Neural crest cell (in vitro differentiated cells): ENCODE data around the gene THRSP. TPM values are rescaled to one million over a fixed set of nuclear protein-coding genes. Genes with fewer than 3 reads are reported as not detected.

Source experiments
- DNase-seq: peaks from one replicate; pipeline ENCODE4 v3.0.0; 2021; ENCODE audit warnings: low read depth, mixed read lengths, low spot score
- H3K27ac Mint-ChIP-seq: one replicate; pipeline ENCODE4 v1.8.0; 2021; ENCODE audit warnings: mild to moderate bottlenecking, mixed read lengths; ENCODE audit not compliant: unreplicated experiment
- H3K27me3 Mint-ChIP-seq: 2 replicates; pipeline ENCODE4 v1.8.0; 2021; ENCODE audit warnings: low read depth, mild to moderate bottlenecking, mixed read lengths
- H3K36me3 Mint-ChIP-seq: 2 replicates; pipeline ENCODE4 v1.8.0; 2021; ENCODE audit warnings: low read depth, mild to moderate bottlenecking, mixed read lengths
- H3K4me1 Mint-ChIP-seq: 2 replicates; pipeline ENCODE4 v1.8.0; 2021; ENCODE audit warnings: mixed read lengths
- H3K4me3 Mint-ChIP-seq: one replicate; pipeline ENCODE4 v1.8.0; 2021; ENCODE audit warnings: mild to moderate bottlenecking, mixed read lengths
- H3K9me3 Mint-ChIP-seq: 2 replicates; pipeline ENCODE4 v1.8.0; 2021; ENCODE audit warnings: mixed read lengths
- CTCF ChIP-seq: fragments of 200-600 bp; sonication (generic); conservative IDR thresholded peaks from 2 replicates; pipeline ENCODE4 v1.5.0; 2021; ENCODE audit warnings: antibody characterized with exemption, mild to moderate bottlenecking
- total RNA-seq: library from RNA; stranded (reverse); gene quantifications from 2 replicates; pipeline ENCODE4 v1.2.1, GENCODE V29; 2021

Gene THRSP
- total RNA-seq, 1 donor from 2014 or later: not detected

- no peak overlapping the region for H3K27ac Mint-ChIP-seq
- no peak for DNase-seq
- H3K27me3 Mint-ChIP-seq: no peaks in the 10 kb centered on the region
- peaks cover 30% of the 10 kb centered on the region for H3K4me1 Mint-ChIP-seq
- no peaks in the 10 kb centered on the region for H3K9me3 Mint-ChIP-seq
- H3K36me3 Mint-ChIP-seq: peaks cover 12% of the 10 kb centered on the region
- no peak for TF ChIP-seq CTCF
- H3K4me3 Mint-ChIP-seq: no peak overlapping the region
These were observed 46.7 kb downstream of the THRSP start for GRCh38 chr11:78110351-78110750.

- Mint-ChIP-seq H3K27me3 (no peaks in the 10 kb centered on the region), H3K9me3 (no peaks in the 10 kb centered on the region), H3K27ac (peak overlapping the region; percentile 82)
These were observed 47.2 kb downstream of the THRSP start for GRCh38 chr11:78110830-78111229.

GRCh38 chr11:78111298-78111697, 47.6 kb downstream of the THRSP start:
- H3K27me3 Mint-ChIP-seq: no peaks in the 10 kb centered on the region
- H3K36me3 Mint-ChIP-seq: peaks cover 12% of the 10 kb centered on the region
- no peak for TF ChIP-seq CTCF

More at GRCh38 chr11:78110830-78111229, 47.2 kb downstream of the THRSP start:
- Mint-ChIP-seq H3K4me3 (no peak overlapping the region), H3K4me1 (peaks cover 30% of the 10 kb centered on the region), H3K36me3 (peaks cover 12% of the 10 kb centered on the region)
- no peak for DNase-seq
- no peak for TF ChIP-seq CTCF

GRCh38 chr11:78112582-78113275, 49.1 kb downstream of the THRSP start:
- peaks cover 11% of the 10 kb centered on the region for H3K36me3 Mint-ChIP-seq

More at GRCh38 chr11:78111298-78111697, 47.6 kb downstream of the THRSP start:
- H3K4me1 Mint-ChIP-seq: peaks cover 30% of the 10 kb centered on the region
- H3K9me3 Mint-ChIP-seq: no peaks in the 10 kb centered on the region
- no peak for DNase-seq
- H3K27ac Mint-ChIP-seq: no peak overlapping the region
- H3K4me3 Mint-ChIP-seq: no peak overlapping the region

More at GRCh38 chr11:78112582-78113275, 49.1 kb downstream of the THRSP start:
- Mint-ChIP-seq H3K27ac (peak overlapping the region; percentile 54), H3K27me3 (no peaks in the 10 kb centered on the region), H3K9me3 (no peaks in the 10 kb centered on the region), H3K4me1 (peaks cover 30% of the 10 kb centered on the region), H3K4me3 (peak overlapping the region; percentile 3)
- no peak for TF ChIP-seq CTCF
- DNase-seq: no peak

Other genes with a start within 250 kb of the THRSP start
- gene RSF1, start 243.1 kb upstream of the THRSP start, total RNA-seq: 85.4 and 92.6 TPM in 2 replicates
- 17.8 and 22.4 TPM in 2 replicates for gene AAMDC, start 242.7 kb upstream of the THRSP start, total RNA-seq
- 49.7 and 54.4 TPM in 2 replicates for gene INTS4, start 69.2 kb upstream of the THRSP start, total RNA-seq
- gene KCTD14, start 40.6 kb upstream of the THRSP start, total RNA-seq: 1.4 and 1.6 TPM in 2 replicates
- 236 and 251 TPM in 2 replicates for gene NDUFC2, start 16.0 kb downstream of the THRSP start, total RNA-seq
- 79.7 and 86.7 TPM in 2 replicates for gene ALG8, start 75.8 kb downstream of the THRSP start, total RNA-seq
- 6.4 and 8.4 TPM in 2 replicates for gene KCTD21, start 124.8 kb downstream of the THRSP start, total RNA-seq
- 9.3 and 11.1 TPM in 2 replicates for gene USP35, start 125.1 kb downstream of the THRSP start, total RNA-seq